Measurements from ENCODE around the gene TAS1R2. TPM values are rescaled to one million over a fixed set of nuclear protein-coding genes. Genes with fewer than 3 reads are reported as not detected.

Gene TAS1R2
- total and polyA plus RNA-seq, 2 of the 13 experiments (the other 11 are each of a cell fraction or from before 2014, with no cell fraction given), result not detected

GRCh38 chr1:18901147-18901951, 41.9 kb upstream of the TAS1R2 start (continued):
- TF ChIP-seq ZNF337 (CRISPR knock-in tag; IDR thresholded peaks at IDR 0.05; ENCODE audit: borderline replicate concordance, low read depth), result peak; percentile 34; the same call in 1 of the 2 replicates
- 0 out of 2 replicates have a peak, but pooled peaks have one; percentile 45 for TF ChIP-seq FOXO4 (CRISPR knock-in tag; conservative IDR thresholded peaks at IDR 0.05)
- TF ChIP-seq ZNF33A (CRISPR knock-in tag; IDR thresholded peaks at IDR 0.05; ENCODE audit: borderline replicate concordance), result 0 out of 2 replicates have a peak, but pooled peaks have one; percentile 36
- TF ChIP-seq ZBTB46 (CRISPR knock-in tag; IDR thresholded peaks at IDR 0.05; ENCODE audit: borderline replicate concordance), result no peak
- TF ChIP-seq REL (CRISPR knock-in tag; conservative IDR thresholded peaks at IDR 0.05), result no peak
- 0 out of 2 replicates have a peak, but pooled peaks have one; percentile 49 for TF ChIP-seq ZNF646 (CRISPR knock-in tag; IDR thresholded peaks at IDR 0.05)
- no peak for TF ChIP-seq RBM39 (IDR thresholded peaks at IDR 0.05; ENCODE audit: low read depth, low read length, poor library complexity, severe bottlenecking)
- TF ChIP-seq ZBTB7A (CRISPR knock-in tag; IDR thresholded peaks at IDR 0.05), result peak; percentile 62; the same call in 1 of the 2 replicates
- TF ChIP-seq PHF21A (CRISPR knock-in tag; IDR thresholded peaks at IDR 0.05), result peak; percentile 92
- no peak for TF ChIP-seq NFRKB (IDR thresholded peaks at IDR 0.05)
- no peak for TF ChIP-seq MTERF4 (CRISPR knock-in tag; IDR thresholded peaks at IDR 0.05)
- no peak for TF ChIP-seq BCLAF1 (IDR thresholded peaks at IDR 0.05)
- TF ChIP-seq ZNF605 (CRISPR knock-in tag; IDR thresholded peaks at IDR 0.05), result peak; percentile 42; the same call in 1 of the 2 replicates

Data from HepG2 (cell line).